NT2/D1 (cell line): ENCODE data around the gene VWA8.
"Not testable (repeated sequence)": the region's sequence is repeated elsewhere in the genome, so short reads cannot be mapped to it uniquely, and the experiment has no call there.

ENCODE experiments used
- DNase-seq: peaks from one replicate; pipeline ENCODE4 v3.0.0-alpha.2; 2011; ENCODE audit warnings: low read depth, low spot score
- H3K27me3 ChIP-seq: 2 replicates; pipeline ENCODE4 v1.6.0; 2011; ENCODE audit warnings: mild to moderate bottlenecking; ENCODE audit not compliant: insufficient read length, insufficient read depth
- H3K36me3 ChIP-seq: 2 replicates; pipeline ENCODE4 v1.6.1; 2011; ENCODE audit warnings: mild to moderate bottlenecking, low read length, mixed read lengths; ENCODE audit not compliant: insufficient read depth, insufficient read length
- H3K4me1 ChIP-seq: 2 replicates; pipeline ENCODE4 v1.5.1; 2011; ENCODE audit not compliant: insufficient read depth, insufficient read length
- H3K4me3 ChIP-seq: 2 replicates; pipeline ENCODE4 v1.5.1; 2011; ENCODE audit warnings: low read depth; ENCODE audit not compliant: insufficient read length
- H3K9ac ChIP-seq: 2 replicates; pipeline ENCODE4 v1.6.0; 2011; ENCODE audit warnings: low read depth; ENCODE audit not compliant: insufficient read length
- H3K9me3 ChIP-seq: 2 replicates; pipeline ENCODE4 v1.5.1; 2011; ENCODE audit warnings: mild to moderate bottlenecking, low read length; ENCODE audit not compliant: insufficient read depth
- SUZ12 ChIP-seq: IDR thresholded peaks from 2 replicates; pipeline ENCODE4 v1.6.1; 2011; ENCODE audit not compliant: insufficient read length, insufficient read depth; ENCODE audit errors: extremely low read depth
- YY1 ChIP-seq: IDR thresholded peaks from 2 replicates; pipeline ENCODE4 v1.6.1; 2011; ENCODE audit not compliant: insufficient read length, insufficient read depth
- ZNF274 ChIP-seq: IDR thresholded peaks from 2 replicates; pipeline ENCODE4 v1.6.1; 2011; ENCODE audit warnings: mild to moderate bottlenecking, low read depth, low read length

The VWA8 gene

DNA sequence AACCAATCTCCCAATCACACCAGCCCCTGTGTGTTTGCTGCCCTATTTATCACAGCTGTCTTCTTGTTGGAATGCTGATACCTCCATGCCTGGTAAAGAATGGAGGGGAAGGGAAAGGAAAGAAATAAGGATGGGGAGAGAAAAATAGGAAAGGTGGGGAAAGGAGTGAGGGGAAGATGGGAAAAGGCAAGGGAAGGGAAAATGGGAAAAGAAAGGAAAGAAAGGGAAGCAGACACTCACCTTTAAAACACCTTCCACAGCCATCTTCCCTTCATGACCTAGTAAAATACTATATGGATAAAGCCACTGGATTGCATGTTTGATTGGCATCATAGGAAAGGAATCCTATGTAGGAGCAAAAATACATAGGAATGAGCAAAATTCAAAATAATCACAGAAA lies 77.8 kb downstream of the VWA8 start:
- no peak for DNase-seq
- TF ChIP-seq YY1 (no peak), SUZ12 (no peak), ZNF274 (no peak)
- Histone ChIP-seq H3K27me3 (no peaks in the 10 kb centered on the region), H3K36me3 (peaks cover 17% of the 10 kb centered on the region), H3K4me3 (no peak overlapping the region), H3K9me3 (peaks cover 8% of the 10 kb centered on the region; the same call in 1 of the 2 replicates), H3K4me1 (no peaks in the 10 kb centered on the region), H3K9ac (no peak overlapping the region)

DNA sequence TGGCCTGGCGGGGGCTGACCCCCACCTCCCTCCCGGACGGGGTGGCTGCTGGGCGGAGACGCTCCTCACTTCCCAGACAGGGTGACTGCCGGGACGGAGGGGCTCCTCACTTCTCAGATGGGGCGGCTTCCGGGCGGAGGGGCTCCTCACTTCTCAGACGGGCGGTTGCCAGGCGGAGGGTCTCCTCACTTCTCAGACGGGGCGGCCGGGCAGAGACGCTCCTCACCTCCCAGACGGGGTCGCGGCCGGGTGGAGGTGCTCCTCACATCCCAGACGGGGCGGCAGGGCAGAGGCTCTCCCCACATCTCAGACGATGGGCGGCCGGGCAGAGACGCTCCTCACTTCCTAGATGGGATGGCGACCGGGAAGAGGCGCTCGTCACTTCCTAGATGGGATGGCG lies 79.0 kb downstream of the VWA8 start:
- not testable (repeated sequence) for H3K27me3 ChIP-seq, H3K4me3 ChIP-seq, DNase-seq, H3K9ac ChIP-seq, H3K4me1 ChIP-seq, H3K9me3 ChIP-seq
- peaks cover 17% of the 10 kb centered on the region for H3K36me3 ChIP-seq

DNA sequence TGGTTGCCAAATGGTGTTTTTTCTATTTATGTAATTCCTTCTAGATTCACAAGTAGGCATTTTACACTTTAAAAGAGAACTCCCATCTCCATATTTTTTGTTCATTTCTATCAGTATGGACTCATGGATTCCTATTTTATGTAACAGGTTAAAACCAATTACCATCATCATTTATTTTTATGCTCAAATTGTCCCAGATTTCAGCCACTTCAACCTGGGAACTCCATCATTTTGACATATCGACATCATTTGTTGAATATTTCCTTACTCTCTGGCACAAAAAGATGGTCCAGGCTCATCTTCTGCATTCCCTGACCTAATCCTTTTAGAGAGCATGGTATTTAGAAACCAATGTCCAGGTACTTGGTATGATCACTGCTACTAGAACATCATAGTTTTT lies 79.9 kb downstream of the VWA8 start:
- DNase-seq: no peak
- no peaks in the 10 kb centered on the region for H3K4me1 ChIP-seq
- H3K4me3 ChIP-seq: no peak overlapping the region
- H3K27me3 ChIP-seq: no peaks in the 10 kb centered on the region
- TF ChIP-seq ZNF274: no peak
- TF ChIP-seq YY1: no peak
- no peak for TF ChIP-seq SUZ12
- peaks cover 17% of the 10 kb centered on the region for H3K36me3 ChIP-seq
- H3K9ac ChIP-seq: no peak overlapping the region
- H3K9me3 ChIP-seq: peaks cover 8% of the 10 kb centered on the region; the same call in 1 of the 2 replicates

DNA sequence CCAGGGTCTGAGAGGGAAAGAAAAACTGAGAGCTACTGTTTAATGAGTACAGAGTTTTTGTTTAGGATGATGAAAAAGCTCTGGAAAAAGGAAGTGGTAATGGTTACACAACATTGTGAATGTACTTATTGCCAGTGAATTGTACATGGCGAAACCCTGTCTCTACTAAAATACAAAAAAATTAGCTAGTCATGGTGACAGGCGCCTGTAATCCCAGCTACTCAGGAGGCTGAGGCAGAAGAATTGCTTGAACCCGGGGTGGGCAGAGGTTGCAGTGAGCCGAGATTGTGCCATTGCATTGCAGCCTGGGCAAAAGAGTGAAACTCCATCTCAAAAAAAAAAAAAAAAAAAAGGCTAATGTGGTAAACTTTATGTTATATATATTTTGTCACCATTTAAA lies 96.3 kb downstream of the VWA8 start:
- no peak overlapping the region for H3K9ac ChIP-seq
- H3K9me3 ChIP-seq: no peaks in the 10 kb centered on the region
- H3K4me3 ChIP-seq: no peak overlapping the region
- H3K4me1 ChIP-seq: no peaks in the 10 kb centered on the region
- H3K27me3 ChIP-seq: no peaks in the 10 kb centered on the region
- TF ChIP-seq SUZ12: no peak
- peaks cover 3% of the 10 kb centered on the region for H3K36me3 ChIP-seq
- no peak for DNase-seq

DNA sequence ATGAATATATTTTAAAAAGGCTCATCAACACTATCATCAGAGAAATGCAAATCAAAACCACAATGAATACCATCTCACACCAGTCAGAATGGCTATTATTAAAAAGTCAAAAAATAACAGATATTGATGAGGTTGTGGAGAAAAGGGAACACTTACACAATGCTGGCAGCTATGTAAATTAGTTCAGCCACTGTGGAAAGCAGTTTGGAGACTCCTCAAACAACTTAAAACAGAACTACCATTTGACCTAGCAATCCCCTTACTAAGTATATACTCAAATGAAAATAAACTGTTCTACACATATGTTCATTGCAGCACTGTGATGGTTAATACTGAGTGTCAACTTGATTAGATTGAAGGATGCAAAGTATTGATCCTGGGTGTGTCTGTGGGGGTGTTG lies 98.2 kb downstream of the VWA8 start:
- not testable (repeated sequence) for H3K9ac ChIP-seq, H3K4me3 ChIP-seq, H3K27me3 ChIP-seq, H3K9me3 ChIP-seq, H3K4me1 ChIP-seq, DNase-seq, H3K36me3 ChIP-seq

DNA sequence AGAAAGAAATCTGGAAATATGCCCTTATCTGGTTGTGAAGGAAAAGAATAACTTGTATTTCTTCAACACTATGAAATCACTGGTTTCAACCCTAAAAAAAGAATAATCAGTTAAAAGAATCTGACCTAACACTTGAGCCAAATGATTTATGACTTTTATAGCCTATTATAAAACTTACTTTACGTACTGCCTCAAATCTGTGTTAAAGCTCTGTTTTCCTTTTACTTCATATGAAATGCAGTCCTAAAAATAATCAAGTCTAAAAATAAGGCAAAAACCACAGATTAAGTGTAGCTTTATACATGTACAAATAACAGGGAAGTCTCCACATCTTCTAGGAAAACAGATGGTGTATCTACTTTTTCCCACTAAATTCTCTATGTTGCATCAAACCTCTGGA lies 101.3 kb downstream of the VWA8 start:
- Histone ChIP-seq H3K27me3 (no peaks in the 10 kb centered on the region), H3K9ac (no peak overlapping the region), H3K36me3 (no peaks in the 10 kb centered on the region), H3K4me3 (no peak overlapping the region), H3K4me1 (no peaks in the 10 kb centered on the region), H3K9me3 (no peaks in the 10 kb centered on the region)
- no peak for TF ChIP-seq YY1
- no peak for TF ChIP-seq SUZ12
- TF ChIP-seq ZNF274: no peak
- DNase-seq: no peak

DNA sequence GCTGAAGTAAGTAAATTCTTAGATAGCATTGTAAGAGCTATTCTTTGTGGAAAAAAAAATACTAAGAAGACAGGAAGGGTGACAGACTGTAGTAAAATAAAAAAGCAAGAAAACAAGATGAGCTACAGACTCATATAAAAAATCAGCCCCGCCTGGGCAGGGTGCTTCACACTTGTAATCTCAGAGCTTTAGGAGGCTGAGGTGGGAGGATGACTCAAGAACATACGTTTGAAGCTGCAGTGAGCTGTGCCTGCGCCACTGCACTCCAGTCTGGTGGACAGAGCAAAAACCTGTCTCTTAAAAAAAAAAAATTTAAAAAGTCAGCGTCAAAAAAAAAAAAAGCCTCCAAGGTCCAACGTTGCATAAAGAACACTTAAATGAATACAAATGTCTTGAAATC lies 102.1 kb downstream of the VWA8 start:
- Histone ChIP-seq H3K27me3 (no peaks in the 10 kb centered on the region), H3K36me3 (no peaks in the 10 kb centered on the region)

DNA sequence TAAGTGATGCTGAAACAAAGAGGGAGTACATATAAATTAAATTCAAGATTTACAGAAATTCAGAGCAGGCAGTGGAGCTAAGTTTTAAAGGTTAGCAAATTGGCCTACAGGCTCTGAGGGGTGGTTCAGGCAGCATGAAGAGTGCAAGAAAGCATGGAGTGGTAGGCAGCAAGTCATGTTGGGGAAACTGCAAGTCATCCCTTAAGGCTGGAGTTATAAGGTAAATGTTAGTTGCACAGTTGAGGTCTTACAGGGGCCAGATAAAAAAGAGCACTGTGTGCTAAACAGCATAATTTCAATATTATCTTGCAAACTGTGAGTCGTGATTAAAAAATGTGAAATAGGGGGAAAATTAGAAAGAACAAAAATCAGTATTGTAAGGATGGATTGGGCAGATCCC lies 106.2 kb downstream of the VWA8 start:
- TF ChIP-seq SUZ12: no peak
- Histone ChIP-seq H3K4me3 (no peak overlapping the region), H3K4me1 (no peaks in the 10 kb centered on the region), H3K36me3 (peaks cover 4% of the 10 kb centered on the region), H3K27me3 (no peaks in the 10 kb centered on the region), H3K9me3 (no peaks in the 10 kb centered on the region), H3K9ac (no peak overlapping the region)
- DNase-seq: no peak

More for the DNA sequence above, 102.1 kb downstream of the VWA8 start:
- no peaks in the 10 kb centered on the region for H3K9me3 ChIP-seq
- no peak overlapping the region for H3K9ac ChIP-seq
- TF ChIP-seq SUZ12 (no peak), YY1 (no peak), ZNF274 (no peak)
- no peaks in the 10 kb centered on the region for H3K4me1 ChIP-seq
- H3K4me3 ChIP-seq: no peak overlapping the region
- DNase-seq: no peak
